ENCODE measurements around the gene KMO.

Gene KMO

DNA sequence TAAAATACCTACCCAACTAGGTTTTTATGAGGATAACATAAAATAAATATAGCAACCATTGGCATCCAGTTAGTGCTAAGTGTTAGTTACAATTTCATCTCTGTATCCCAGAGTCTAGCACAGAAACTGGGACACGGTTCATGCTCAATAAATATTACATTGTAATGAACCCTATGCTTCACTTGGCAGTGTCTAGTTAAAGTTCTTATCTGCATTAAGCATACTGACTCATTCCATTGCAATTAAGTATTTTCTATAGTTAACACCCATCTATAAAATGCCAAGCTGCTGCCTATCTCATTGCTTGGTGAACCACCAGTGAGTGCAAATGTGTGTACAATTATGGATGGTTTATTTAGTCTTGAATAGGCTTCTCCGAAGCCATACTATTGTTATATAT is 92.8 kb downstream of the KMO start:
- TF ChIP-seq CTCF (IDR thresholded peaks at IDR 0.05; ENCODE audit: low read depth, low read length), result no peak
- no peaks in the 10 kb centered on the region for H3K9me3 ChIP-seq (ENCODE audit: severe bottlenecking)
- no peaks in the 10 kb centered on the region for H3K27me3 ChIP-seq (ENCODE audit: insufficient read depth, low read depth, severe bottlenecking)
- H3K36me3 ChIP-seq, result no peaks in the 10 kb centered on the region
- no peak for DNase-seq
- no peak overlapping the region for H3K4me3 ChIP-seq (ENCODE audit: low read depth, low read length)
- H3K27ac ChIP-seq, result no peak overlapping the region

DNA sequence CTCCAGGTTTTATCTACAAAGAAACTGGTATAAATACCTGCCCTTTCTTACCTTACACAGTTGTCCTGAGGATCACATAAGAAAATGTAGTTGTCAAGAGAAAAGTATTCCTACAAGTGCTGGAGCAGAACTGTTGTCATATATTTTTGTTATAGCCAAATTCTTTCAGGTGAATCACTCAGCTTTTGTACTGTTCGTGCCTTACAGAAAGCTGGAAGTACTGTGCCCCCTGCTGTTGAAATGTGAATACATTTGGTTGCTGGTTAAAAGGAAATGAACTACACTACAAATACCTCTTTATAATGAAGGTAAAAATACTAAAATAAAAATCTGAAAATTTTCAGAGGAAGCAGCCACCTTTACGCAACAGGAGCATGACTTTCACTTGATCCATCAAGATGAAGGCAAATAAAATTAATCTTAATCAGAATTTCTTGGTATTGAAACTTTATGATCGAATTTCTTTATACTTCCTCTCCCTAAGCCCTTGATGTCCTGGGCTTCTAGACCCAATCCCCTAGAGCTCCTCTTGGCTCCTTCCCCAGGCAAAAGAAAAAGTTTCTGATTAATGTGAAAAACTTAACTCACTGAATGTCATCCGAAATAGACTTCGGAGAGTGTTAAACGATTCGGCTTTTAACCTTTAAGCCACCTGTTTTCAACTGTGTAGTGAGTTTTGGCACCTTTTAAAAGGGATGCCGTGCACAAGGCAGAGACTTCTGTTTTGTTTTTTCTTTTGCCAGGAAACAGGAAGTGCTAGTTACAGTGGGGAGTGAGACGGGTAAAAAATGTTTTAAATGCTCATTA is 95.5 kb downstream of the KMO start:
- peak; percentile 44 for DNase-seq
- Histone ChIP-seq H3K27ac (no peak overlapping the region), H3K4me3 (ENCODE audit: low read depth, low read length) (no peak overlapping the region), H3K9me3 (ENCODE audit: severe bottlenecking) (no peaks in the 10 kb centered on the region), H3K27me3 (ENCODE audit: insufficient read depth, low read depth, severe bottlenecking) (no peaks in the 10 kb centered on the region), H3K36me3 (no peaks in the 10 kb centered on the region)
- peak; percentile 51 for TF ChIP-seq CTCF (IDR thresholded peaks at IDR 0.05; ENCODE audit: low read depth, low read length)

GRCh38 chr1:241630005-241630404 is 97.8 kb downstream of the KMO start:
- no peak overlapping the region for H3K4me3 ChIP-seq (ENCODE audit: low read depth, low read length)
- TF ChIP-seq CTCF (IDR thresholded peaks at IDR 0.05; ENCODE audit: low read depth, low read length), result no peak
- no peaks in the 10 kb centered on the region for H3K36me3 ChIP-seq
- H3K27me3 ChIP-seq (ENCODE audit: insufficient read depth, low read depth, severe bottlenecking), result no peaks in the 10 kb centered on the region
- H3K9me3 ChIP-seq (ENCODE audit: severe bottlenecking), result no peaks in the 10 kb centered on the region
- H3K27ac ChIP-seq, result no peak overlapping the region
- DNase-seq, result no peak

DNA sequence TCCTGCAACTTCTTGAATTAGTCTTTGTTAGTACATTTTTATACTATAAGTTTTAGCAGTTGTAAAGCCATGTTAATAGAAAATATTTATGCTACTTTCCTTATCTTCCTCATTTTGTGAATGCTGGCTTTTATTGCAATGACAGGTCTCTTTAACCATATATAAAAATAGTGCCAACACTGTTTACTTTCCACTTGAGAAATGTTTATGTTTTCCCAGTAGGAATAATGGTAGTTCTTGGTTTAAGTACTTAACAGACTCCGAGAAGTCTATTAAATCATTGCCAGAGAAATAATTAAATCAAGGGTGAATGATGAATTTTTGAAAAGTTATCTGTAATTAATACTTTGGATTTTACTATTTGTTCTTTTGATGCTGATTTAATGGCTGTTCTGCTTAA is 98.3 kb downstream of the KMO start:
- no peaks in the 10 kb centered on the region for H3K9me3 ChIP-seq (ENCODE audit: severe bottlenecking)
- no peaks in the 10 kb centered on the region for H3K27me3 ChIP-seq (ENCODE audit: insufficient read depth, low read depth, severe bottlenecking)
- H3K27ac ChIP-seq, result no peak overlapping the region
- no peak for TF ChIP-seq CTCF (IDR thresholded peaks at IDR 0.05; ENCODE audit: low read depth, low read length)
- H3K36me3 ChIP-seq, result no peaks in the 10 kb centered on the region; the same call in 1 of the 2 replicates
- DNase-seq, result no peak
- no peak overlapping the region for H3K4me3 ChIP-seq (ENCODE audit: low read depth, low read length)

GRCh38 chr1:241630899-241631298 is 98.7 kb downstream of the KMO start:
- Histone ChIP-seq H3K4me3 (ENCODE audit: low read depth, low read length) (no peak overlapping the region), H3K27ac (no peak overlapping the region), H3K27me3 (ENCODE audit: insufficient read depth, low read depth, severe bottlenecking) (no peaks in the 10 kb centered on the region), H3K9me3 (ENCODE audit: severe bottlenecking) (no peaks in the 10 kb centered on the region), H3K36me3 (no peaks in the 10 kb centered on the region; the same call in 1 of the 2 replicates)
- no peak for DNase-seq
- no peak for TF ChIP-seq CTCF (IDR thresholded peaks at IDR 0.05; ENCODE audit: low read depth, low read length)

GRCh38 chr1:241631674-241632073 is 99.5 kb downstream of the KMO start:
- Histone ChIP-seq H3K27me3 (ENCODE audit: insufficient read depth, low read depth, severe bottlenecking) (no peaks in the 10 kb centered on the region), H3K9me3 (ENCODE audit: severe bottlenecking) (no peaks in the 10 kb centered on the region), H3K36me3 (no peaks in the 10 kb centered on the region; the same call in 1 of the 2 replicates), H3K4me3 (ENCODE audit: low read depth, low read length) (no peak overlapping the region), H3K27ac (no peak overlapping the region)
- TF ChIP-seq CTCF (IDR thresholded peaks at IDR 0.05; ENCODE audit: low read depth, low read length), result no peak
- DNase-seq, result no peak
